Breast epithelium (tissue), 3 donors: ENCODE measurements around the gene PELI3.

Experiments used
- CTCF ChIP-seq, 3 donors: fragments of 450-650 bp; IDR thresholded peaks; one replicate each; pipeline ENCODE4 v1.5.1; 2016 to 2017; ENCODE audit warnings: antibody characterized with exemption in 3 of 3, mild to moderate bottlenecking in 3 of 3, moderate library complexity in 3 of 3
- POLR2AphosphoS5 ChIP-seq, 3 donors: sonication (generic); formaldehyde crosslinking; IDR thresholded peaks; one replicate each; pipeline ENCODE4 v1.6.1; 2017; ENCODE audit warnings: antibody characterized with exemption in 3 of 3

- TF ChIP-seq CTCF (IDR thresholded peaks at IDR 0.05) (no peak), POLR2AphosphoS5 (IDR thresholded peaks at IDR 0.05) (peak; percentile 80 to 89 (median 87))
Measured at GRCh38 chr11:66480117-66480938, 13.6 kb downstream of the PELI3 start, which contains the start of gene DPP3.
